Neural cell (in vitro differentiated cells): Measurements from ENCODE around the gene PLA2G12A. TPM values are rescaled to one million over a fixed set of nuclear protein-coding genes. Genes with fewer than 3 reads are reported as not detected.

Source experiments
- H2AFZ ChIP-seq: fragments of 200-600, 300-800 bp; sonication (generic), shearing (Covaris generic); 2 replicates; pipeline ENCODE4 v1.6.0; 2014; ENCODE audit warnings: low read depth, mild to moderate bottlenecking, antibody characterized with exemption, low read length, moderate library complexity
- H3F3A ChIP-seq: fragments of 200-600 bp; shearing (Covaris generic); 2 replicates; pipeline ENCODE4 v1.6.1; 2016; ENCODE audit warnings: mild to moderate bottlenecking, moderate library complexity, mixed read lengths, antibody characterized with exemption, low read length; ENCODE audit not compliant: insufficient read depth, poor library complexity, severe bottlenecking
- H3K27ac ChIP-seq: fragments of 200-600, 300-800 bp; sonication (generic), shearing (Covaris generic); 2 replicates; pipeline ENCODE4 v1.5.1; 2014; ENCODE audit warnings: mild to moderate bottlenecking, low read length, moderate library complexity
- H3K27me3 ChIP-seq: fragments of 300-800, 200-600 bp; sonication (generic), shearing (Covaris generic); 2 replicates; pipeline ENCODE4 v1.6.0; 2014; ENCODE audit warnings: mild to moderate bottlenecking, low read depth, low read length, moderate library complexity; ENCODE audit not compliant: insufficient read depth
- H3K36me3 ChIP-seq: fragments of 300-800, 200-600 bp; sonication (generic), shearing (Covaris generic); 2 replicates; pipeline ENCODE4 v1.5.1; 2014; ENCODE audit warnings: mild to moderate bottlenecking, antibody characterized with exemption, low read length, moderate library complexity; ENCODE audit not compliant: insufficient read depth
- H3K4me2 ChIP-seq: fragments of 300-800, 200-600 bp; sonication (generic), shearing (Covaris generic); 2 replicates; pipeline ENCODE4 v1.6.0; 2014; ENCODE audit warnings: mild to moderate bottlenecking, low read length
- H3K4me3 ChIP-seq: fragments of 300-800, 200-600 bp; sonication (generic), shearing (Covaris generic); 2 replicates; pipeline ENCODE4 v1.5.1; 2014; ENCODE audit warnings: mild to moderate bottlenecking, low read length, moderate library complexity
- H3K79me2 ChIP-seq: fragments of 200-600 bp; shearing (Covaris generic); replicated peaks from 2 replicates; pipeline ENCODE4 v1.6.0; 2014; ENCODE audit warnings: mild to moderate bottlenecking, low read length, moderate library complexity; ENCODE audit not compliant: insufficient read depth
- H3K9ac ChIP-seq: fragments of 300-800, 200-600 bp; sonication (generic), shearing (Covaris generic); 2 replicates; pipeline ENCODE4 v1.6.1; 2016; ENCODE audit warnings: mild to moderate bottlenecking, low read length, mixed read lengths
- H3K9me2 ChIP-seq: fragments of 200-600 bp; shearing (Covaris generic); 2 replicates; pipeline ENCODE4 v1.6.1; 2016; ENCODE audit warnings: mild to moderate bottlenecking, low read length, mixed read lengths; ENCODE audit not compliant: insufficient read depth
- H3K9me3 ChIP-seq: fragments of 200-600, 300-800 bp; sonication (generic), shearing (Covaris generic); 2 replicates; pipeline ENCODE4 v1.6.1; 2016; ENCODE audit warnings: mild to moderate bottlenecking, mixed run types, low read length, moderate library complexity, mixed read lengths
- H4K20me1 ChIP-seq: fragments of 200-600 bp; shearing (Covaris generic); 2 replicates; pipeline ENCODE4 v1.6.1; 2016; ENCODE audit warnings: mild to moderate bottlenecking, mixed run types; ENCODE audit not compliant: insufficient read depth
- CTCF ChIP-seq: fragments of 450-650 bp; IDR thresholded peaks from 2 replicates; pipeline ENCODE4 v1.5.1; 2014; ENCODE audit warnings: antibody characterized with exemption, mild to moderate bottlenecking, moderate library complexity; ENCODE audit not compliant: poor library complexity, severe bottlenecking
- EP300 ChIP-seq: fragments of 450-650 bp; conservative IDR thresholded peaks from 2 replicates; pipeline ENCODE4 v1.6.1; 2014; ENCODE audit warnings: antibody characterized with exemption, mild to moderate bottlenecking, moderate library complexity; ENCODE audit not compliant: poor library complexity, severe bottlenecking
- EZH2 ChIP-seq: fragments of 200-600, 300-800 bp; shearing (Covaris generic), sonication (generic); IDR thresholded peaks from 2 replicates; pipeline ENCODE4 v1.6.1; 2014; ENCODE audit warnings: antibody characterized with exemption, low read length, borderline replicate concordance, mild to moderate bottlenecking; ENCODE audit not compliant: insufficient read depth, poor library complexity, severe bottlenecking
- MXI1 ChIP-seq: fragments of 450-650 bp; conservative IDR thresholded peaks from 2 replicates; pipeline ENCODE4 v1.6.1; 2014; ENCODE audit warnings: antibody characterized with exemption, mild to moderate bottlenecking; ENCODE audit not compliant: poor library complexity, severe bottlenecking
- POLR2AphosphoS5 ChIP-seq: IDR thresholded peaks from 2 replicates; pipeline ENCODE4 v1.6.1; 2012
- RAD21 ChIP-seq: fragments of 450-650 bp; conservative IDR thresholded peaks from 2 replicates; pipeline ENCODE4 v1.6.1; 2014; ENCODE audit warnings: antibody characterized with exemption, mild to moderate bottlenecking, moderate library complexity
- REST ChIP-seq: IDR thresholded peaks from 2 replicates; pipeline ENCODE4 v1.6.1; 2012; ENCODE audit warnings: borderline replicate concordance
- SMC3 ChIP-seq: fragments of 450-650 bp; conservative IDR thresholded peaks from 2 replicates; pipeline ENCODE4 v1.6.1; 2014; ENCODE audit warnings: antibody characterized with exemption, mild to moderate bottlenecking, moderate library complexity; ENCODE audit not compliant: poor library complexity
- TAF1 ChIP-seq: IDR thresholded peaks from 2 replicates; pipeline ENCODE4 v1.6.1; 2012; ENCODE audit warnings: low read depth
- polyA plus RNA-seq: library from polyadenylated mRNA; depleted of rRNA; stranded (reverse); fragments of >200 nt; gene quantifications from 2 replicates; pipeline ENCODE4 v1.2.3, GENCODE V29; 2014

PLA2G12A gene
- polyA plus RNA-seq, 1 donor from 2014 or later = 31.2 TPM

GRCh38 chr4:109755656-109756055, 25.8 kb upstream of the PLA2G12A start:
- Histone ChIP-seq H3K9me3 (no peaks in the 10 kb centered on the region), H3K79me2 (no peaks in the 10 kb centered on the region), H3K27ac (no peak overlapping the region), H4K20me1 (no peaks in the 10 kb centered on the region), H2AFZ (no peak overlapping the region), H3K9ac (no peak overlapping the region), H3K36me3 (no peaks in the 10 kb centered on the region), H3F3A (no peaks in the 10 kb centered on the region), H3K27me3 (no peaks in the 10 kb centered on the region), H3K4me3 (no peak overlapping the region), H3K9me2 (no peaks in the 10 kb centered on the region), H3K4me2 (no peak overlapping the region)
- TF ChIP-seq RAD21 (no peak), TAF1 (no peak), MXI1 (no peak), SMC3 (no peak), CTCF (no peak), POLR2AphosphoS5 (no peak), EP300 (no peak), EZH2 (no peak), REST (no peak)

GRCh38 chr4:109754093-109754857, 24.4 kb upstream of the PLA2G12A start:
- TF ChIP-seq POLR2AphosphoS5 (no peak), SMC3 (no peak), CTCF (no peak)

More at GRCh38 chr4:109754093-109754857, 24.4 kb upstream of the PLA2G12A start:
- Histone ChIP-seq H3K9me2 (no peaks in the 10 kb centered on the region), H3K4me2 (no peak overlapping the region), H3K79me2 (no peaks in the 10 kb centered on the region), H3K36me3 (no peaks in the 10 kb centered on the region), H3K9me3 (no peaks in the 10 kb centered on the region), H3K27ac (no peak overlapping the region), H3K9ac (no peak overlapping the region), H3F3A (no peaks in the 10 kb centered on the region), H2AFZ (no peak overlapping the region), H4K20me1 (no peaks in the 10 kb centered on the region), H3K4me3 (no peak overlapping the region), H3K27me3 (no peaks in the 10 kb centered on the region)
